ENCODE data around the gene CHADL.

Gene CHADL

GRCh38 chr22:41229730-41230400 lies 10.9 kb downstream of the CHADL start:
- DNase-seq, result no peak

- no peak for DNase-seq
Observed at GRCh38 chr22:41229215-41229614, 11.5 kb downstream of the CHADL start.

DNA sequence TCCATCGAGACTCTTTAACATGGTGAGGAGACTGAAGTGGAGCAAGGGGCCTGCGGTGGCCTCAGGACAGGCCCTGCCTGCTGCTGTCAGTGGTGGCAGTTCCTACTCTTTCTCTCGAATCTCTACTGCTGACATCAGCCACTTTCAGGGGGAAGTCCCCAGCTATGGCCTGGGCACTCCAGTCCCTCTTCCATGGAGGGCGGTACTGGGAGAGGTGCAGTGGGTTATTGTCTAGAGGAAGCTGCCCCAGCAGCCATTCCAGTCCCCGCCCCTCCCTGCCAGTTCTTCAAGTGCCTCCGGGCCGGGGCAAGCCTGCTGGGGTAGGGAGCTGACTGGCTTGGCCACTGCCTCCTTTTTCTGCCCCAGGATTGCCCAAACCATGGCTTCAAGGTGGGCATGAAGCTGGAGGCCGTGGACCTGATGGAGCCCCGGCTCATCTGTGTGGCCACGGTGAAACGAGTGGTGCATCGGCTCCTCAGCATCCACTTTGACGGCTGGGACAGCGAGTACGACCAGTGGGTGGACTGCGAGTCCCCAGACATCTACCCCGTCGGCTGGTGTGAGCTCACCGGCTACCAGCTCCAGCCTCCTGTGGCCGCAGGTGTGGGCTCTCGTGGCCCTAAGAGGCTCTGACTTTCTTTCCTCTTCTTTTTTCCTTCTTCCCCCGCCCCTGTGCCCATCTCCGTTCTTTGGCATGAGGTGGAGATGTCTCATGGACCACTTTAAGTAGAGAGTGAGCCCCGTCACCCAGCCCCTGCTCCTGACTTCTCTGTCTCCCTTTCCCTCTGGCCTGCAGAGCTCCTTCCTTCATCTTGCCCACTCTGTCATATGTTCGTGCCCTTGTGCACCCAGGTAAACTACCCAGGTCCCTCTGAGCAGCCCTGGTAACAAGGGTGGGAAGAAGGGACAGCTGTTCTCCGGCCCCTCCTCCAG lies 13.7 kb downstream of the CHADL start:
- peak; percentile 45 for DNase-seq

GRCh38 chr22:41223535-41223934 lies 17.2 kb downstream of the CHADL start:
- no peak for DNase-seq

DNA sequence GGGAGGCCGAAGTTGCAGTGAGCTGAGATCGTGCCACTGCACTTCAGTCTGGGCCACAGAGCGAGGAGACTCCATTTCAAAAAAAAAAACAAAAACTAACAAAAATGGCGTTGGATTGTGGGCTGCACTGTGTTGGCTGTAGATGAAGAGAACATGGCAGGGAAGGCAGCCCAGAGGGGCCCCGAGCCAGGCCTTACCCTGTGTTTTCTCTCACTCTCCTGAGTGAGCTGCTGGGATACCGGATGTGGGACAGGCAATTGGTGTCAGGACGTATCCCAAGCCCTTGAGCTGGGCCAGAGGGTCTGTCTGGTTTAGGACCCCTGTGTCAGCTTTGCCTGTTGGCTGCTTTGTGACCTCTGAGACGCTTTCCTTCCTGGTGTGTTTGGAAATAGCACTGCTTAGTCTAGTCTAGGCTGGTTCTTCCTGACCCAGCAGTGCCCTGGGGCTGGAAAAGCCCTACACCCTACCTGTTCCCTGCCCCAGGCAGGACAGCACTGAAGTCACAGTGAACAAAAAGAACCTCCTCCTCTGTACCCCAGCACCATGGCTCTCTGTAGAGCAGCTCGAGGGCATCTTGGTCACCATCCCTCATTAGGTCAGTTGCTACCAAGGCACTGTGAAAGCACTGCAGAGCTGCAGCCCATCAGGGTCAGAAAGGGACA lies 17.8 kb downstream of the CHADL start:
- DNase-seq, result no peak

DNA sequence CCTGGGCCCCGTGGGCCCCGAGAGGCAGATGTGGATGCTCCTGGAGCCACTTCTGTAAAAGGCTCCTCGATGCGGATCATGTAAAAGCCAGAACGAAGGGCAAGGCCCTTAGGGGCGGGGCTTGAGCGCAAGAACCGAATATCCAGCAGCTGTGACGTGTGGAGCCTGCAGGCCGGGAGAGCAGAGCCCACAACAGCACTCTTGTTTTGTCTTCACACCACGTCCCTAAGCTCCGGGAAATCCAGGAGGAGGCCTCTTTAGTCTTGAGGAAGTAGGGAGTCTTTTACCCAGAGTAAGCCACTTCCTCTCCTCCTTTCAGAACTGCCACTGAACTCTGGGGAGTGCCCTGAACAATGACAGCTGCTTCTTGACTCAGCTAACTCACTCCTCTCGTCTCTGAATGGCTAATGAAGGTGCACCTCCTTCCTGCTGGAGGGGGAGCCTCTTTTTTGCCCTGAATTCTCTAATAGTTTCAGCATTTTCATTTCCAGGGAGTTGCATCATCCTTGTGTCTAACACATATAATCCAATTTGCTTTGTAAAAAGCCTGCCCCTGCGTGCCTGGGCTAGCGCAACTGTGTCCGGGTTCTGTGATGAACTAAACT lies 23.1 kb downstream of the CHADL start:
- DNase-seq, result no peak

DNA sequence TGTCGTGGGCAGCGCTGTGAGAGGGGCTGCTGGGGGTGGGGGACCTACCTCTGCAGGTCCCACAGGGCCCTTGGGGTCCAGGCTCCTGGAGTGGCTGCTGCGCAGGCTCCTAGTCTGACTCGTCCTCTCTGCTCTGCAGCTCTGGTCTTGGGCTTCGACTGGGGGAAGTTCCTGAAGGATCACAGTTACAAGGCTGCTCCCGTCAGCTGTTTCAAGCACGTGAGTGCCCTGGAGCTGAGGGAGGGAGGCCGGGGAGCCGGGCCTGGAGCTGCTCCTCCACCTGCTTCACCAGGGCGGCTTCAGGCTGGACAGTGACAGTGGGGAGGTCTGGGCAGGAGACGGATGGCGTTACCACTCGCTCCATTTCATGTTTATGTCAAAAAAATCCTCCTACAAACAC lies 23.7 kb downstream of the CHADL start:
- DNase-seq, result peak; percentile 65

DNA sequence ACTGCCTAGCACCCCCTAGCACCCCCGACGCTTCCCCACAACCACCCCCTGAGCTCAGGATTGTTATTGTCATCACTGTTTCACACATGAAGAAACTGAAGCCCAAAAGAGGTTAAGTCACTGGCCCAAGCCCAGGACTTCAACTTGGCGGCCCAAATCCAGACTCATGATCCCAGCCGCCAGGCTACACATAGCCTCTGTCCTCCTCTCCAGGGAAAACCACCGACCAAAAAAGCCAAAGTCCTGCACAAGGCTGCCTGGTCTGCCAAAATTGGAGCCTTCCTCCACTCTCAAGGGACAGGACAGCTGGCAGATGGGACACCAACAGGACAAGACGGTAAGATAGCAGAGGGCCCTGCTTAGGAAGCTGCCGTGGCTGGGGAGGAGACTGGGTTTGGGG lies 24.8 kb downstream of the CHADL start:
- DNase-seq, result no peak

DNA sequence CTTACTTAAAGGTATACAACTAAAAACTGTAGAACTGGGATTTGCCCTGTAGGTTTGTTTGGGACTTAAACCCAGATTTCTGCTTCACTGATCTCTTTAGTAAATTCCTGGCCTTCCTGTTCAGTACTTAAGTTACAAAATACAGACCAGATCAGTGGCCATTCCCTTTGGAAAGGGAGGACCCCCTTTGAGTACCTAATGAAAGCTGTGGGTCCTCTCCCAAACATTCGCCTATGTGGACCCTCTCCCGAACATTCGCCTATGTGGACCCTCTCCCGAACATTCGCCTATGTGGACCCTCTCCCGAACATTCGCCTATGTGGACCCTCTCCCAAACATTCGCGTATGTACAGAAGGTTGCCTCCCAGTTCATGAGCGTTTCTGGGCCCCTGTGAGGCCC lies 25.3 kb downstream of the CHADL start:
- no peak for DNase-seq

- DNase-seq, result no peak
Observed at GRCh38 chr22:41206719-41207118, 34.0 kb downstream of the CHADL start.

- DNase-seq, result peak; percentile 99
Observed at GRCh38 chr22:41204992-41205900, 35.5 kb downstream of the CHADL start, which contains the start of gene L3MBTL2. L3MBTL2 (plus strand) TSS chr22:41205312; CDS start chr22:41205363, 51 bp downstream.

- DNase-seq, result no peak
Observed at GRCh38 chr22:41204066-41204465, 36.7 kb downstream of the CHADL start.

DNA sequence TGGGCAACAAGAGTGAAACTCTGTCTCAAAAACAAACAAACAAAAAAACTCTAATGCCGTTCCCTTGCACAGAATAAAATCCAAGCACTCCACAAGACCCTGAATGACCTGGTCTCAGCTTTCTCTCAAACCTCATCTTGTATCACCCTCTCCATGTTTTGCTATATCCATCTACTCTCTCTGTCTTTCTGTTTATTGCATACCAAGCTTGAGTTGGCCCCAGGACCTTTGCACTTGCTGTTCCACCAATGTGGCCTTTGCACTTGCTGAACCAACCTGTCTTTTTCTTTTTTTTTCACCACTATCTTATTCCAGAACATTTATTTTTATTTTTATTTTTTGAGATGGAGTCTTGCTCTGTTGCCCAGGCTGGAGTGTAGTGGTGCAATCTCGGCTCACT lies 37.6 kb downstream of the CHADL start:
- no peak for DNase-seq

GRCh38 chr22:41201141-41201540 lies 39.6 kb downstream of the CHADL start:
- no peak for DNase-seq

- no peak for DNase-seq
Observed at GRCh38 chr22:41198027-41198580, 42.6 kb downstream of the CHADL start.

DNA sequence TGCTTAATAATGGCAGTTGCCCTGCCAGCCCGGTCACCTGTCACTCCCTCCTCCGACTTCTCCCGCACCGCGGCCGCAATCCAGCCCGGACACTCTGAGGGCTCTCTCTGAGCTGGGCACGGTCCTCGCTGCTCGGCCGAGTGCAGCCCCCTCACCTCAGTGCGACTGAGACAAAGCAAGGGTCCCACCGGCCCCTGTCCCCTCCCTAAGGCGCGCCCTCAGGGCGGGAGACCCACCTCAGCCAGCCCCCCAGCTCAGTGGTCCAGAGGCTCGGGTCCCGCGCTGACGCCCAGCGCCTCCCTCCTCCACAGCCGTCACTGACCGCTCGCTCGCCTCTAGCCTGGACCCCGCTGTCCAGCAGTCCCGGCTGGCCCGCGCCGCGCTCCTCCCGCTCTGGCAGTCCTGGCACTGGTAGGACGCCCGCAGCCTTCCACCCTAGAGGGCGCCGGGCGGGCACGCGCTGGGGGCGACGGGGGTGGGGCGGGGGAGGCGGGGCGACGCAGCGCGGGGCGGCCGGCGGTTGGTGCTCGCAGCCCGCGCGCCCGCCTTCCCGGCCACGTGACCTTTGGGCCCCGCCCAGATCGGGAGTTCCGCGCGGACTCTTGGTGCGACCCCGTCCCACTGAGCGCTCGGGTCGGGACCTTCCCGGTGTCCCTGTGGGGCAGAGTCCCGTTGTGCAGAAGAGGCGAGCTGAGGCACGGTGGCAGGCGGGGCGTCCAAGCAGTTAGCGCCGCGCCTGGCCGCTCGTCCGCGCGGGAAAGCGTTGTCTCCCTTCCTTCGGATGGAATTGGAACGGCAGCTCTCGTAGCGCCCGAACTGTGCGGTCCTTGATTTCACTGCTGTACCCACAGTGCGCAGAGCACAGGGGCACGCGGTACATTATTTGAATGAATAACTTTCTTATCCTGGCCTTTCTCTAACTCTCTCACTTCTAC lies 43.4 kb downstream of the CHADL start:
- DNase-seq, result peak; percentile 88

- DNase-seq, result no peak
Observed at GRCh38 chr22:41193829-41194228, 46.9 kb downstream of the CHADL start.

- DNase-seq, result no peak
Observed at GRCh38 chr22:41191467-41191866, 49.3 kb downstream of the CHADL start.

- DNase-seq, result no peak
Observed at GRCh38 chr22:41184679-41185078, 56.1 kb downstream of the CHADL start.
